ENCODE data around the gene ROR1.
A peak's percentile ranks its signal among the peaks of the same experiment; 100 is the strongest.

The ROR1 gene

DNA sequence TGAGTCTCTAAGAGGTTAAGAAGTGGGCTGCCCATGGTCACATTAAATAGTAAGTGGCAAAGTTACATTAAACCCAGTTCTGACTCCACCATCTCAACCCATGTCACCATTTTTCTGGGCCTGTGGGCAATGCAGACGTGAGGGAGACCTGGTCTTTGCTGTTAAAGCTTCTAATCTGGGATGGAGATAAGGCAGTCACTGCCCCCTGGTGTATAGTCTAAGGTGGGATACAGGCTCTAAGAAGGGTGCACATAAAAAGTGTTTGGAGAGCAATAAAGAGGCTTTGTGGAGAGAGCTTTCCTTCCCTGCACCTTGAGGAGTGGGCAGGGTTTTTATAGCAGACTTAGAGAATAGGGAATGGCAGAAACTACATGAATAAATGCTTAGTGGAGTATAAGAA is 141.3 kb downstream of the ROR1 start:
- no peak for DNase-seq (ENCODE audit: low read depth, low spot score)
- H3K4me3 ChIP-seq (ENCODE audit: low read depth, low read length): no peak overlapping the region
- CTCF ChIA-PET: interaction anchor here (0.8 to 3.7 kb wide), 15 partner anchors 10 to 305 kb away, joined by 3 to 23 read pairs (median 5); partner anchors contain the start of gene ROR1
- POLR2A ChIA-PET: no interaction called here
- TF ChIP-seq CTCF (IDR thresholded peaks at IDR 0.05; ENCODE audit: insufficient read depth, low read length, missing control alignments): peak; percentile 35

- ChIA-PET POLR2A (no interaction called here), CTCF (interaction anchor here (1.0 to 3.7 kb wide), 3 partner anchors 139 to 242 kb away, joined by 3 to 21 read pairs (median 4); partner anchors contain the start of gene ROR1)
- no peak for DNase-seq (ENCODE audit: low read depth, low spot score)
- no peak overlapping the region for H3K4me3 ChIP-seq (ENCODE audit: low read depth, low read length)
- TF ChIP-seq CTCF (IDR thresholded peaks at IDR 0.05; ENCODE audit: insufficient read depth, low read length, missing control alignments): no peak
Measured at GRCh38 chr1:63916485-63917360, 142.9 kb downstream of the ROR1 start.

DNA sequence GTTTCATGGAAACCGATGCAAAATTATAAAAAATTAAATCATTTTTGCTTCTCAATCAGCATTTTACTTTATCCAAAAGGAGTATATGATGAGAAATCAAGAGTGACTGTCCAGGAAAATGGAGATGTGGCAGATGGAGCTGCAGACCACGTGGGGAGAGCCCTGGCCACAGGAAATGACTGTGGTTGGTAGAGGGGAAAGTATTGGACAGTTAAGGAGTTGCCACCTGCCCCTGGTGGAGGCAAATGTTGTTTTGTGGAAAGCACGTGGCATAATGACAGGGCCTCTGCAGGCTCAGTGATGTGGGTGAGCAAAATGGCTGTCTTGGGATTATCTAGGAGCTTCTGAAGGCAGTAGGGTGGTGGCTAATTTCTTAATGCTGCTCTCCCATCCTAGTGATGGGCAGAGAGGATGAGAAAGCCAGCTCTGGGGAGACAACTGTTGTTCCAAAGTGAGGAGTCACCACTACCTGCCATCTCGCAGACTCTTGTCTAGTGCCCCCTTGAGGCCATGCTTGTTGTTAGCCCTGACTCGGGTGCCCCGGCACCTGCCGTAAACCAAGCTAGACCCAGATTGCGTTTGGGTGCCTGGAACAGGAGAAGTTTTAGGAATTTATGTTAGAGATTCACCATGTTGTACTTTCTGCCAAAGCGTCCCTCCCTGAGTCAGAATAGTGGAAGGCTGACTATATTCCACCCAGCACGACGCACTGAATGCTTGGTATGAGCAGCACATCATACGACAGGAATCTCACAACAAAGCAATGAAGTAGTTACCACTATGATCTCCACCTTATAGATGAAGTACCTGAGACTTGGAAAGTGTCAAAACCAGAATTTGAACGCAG is 144.0 kb downstream of the ROR1 start:
- H3K4me3 ChIP-seq (ENCODE audit: low read depth, low read length): no peak overlapping the region
- POLR2A ChIA-PET: no interaction called here
- CTCF ChIA-PET: interaction anchor here (1.1 to 6.6 kb wide), 7 partner anchors 11 to 326 kb away, joined by 3 to 74 read pairs (median 4); no protein-coding TSS in a partner anchor
- no peak for DNase-seq (ENCODE audit: low read depth, low spot score)
- no peak for TF ChIP-seq CTCF (IDR thresholded peaks at IDR 0.05; ENCODE audit: insufficient read depth, low read length, missing control alignments)

GRCh38 chr1:63918418-63918945 is 144.7 kb downstream of the ROR1 start:
- TF ChIP-seq CTCF (IDR thresholded peaks at IDR 0.05; ENCODE audit: insufficient read depth, low read length, missing control alignments): no peak
- ChIA-PET POLR2A (no interaction called here), CTCF (interaction anchor here (0.7 to 6.6 kb wide), 10 partner anchors 11 to 325 kb away, joined by 3 to 74 read pairs (median 4); no protein-coding TSS in a partner anchor)
- no peak for DNase-seq (ENCODE audit: low read depth, low spot score)
- no peak overlapping the region for H3K4me3 ChIP-seq (ENCODE audit: low read depth, low read length)

DNA sequence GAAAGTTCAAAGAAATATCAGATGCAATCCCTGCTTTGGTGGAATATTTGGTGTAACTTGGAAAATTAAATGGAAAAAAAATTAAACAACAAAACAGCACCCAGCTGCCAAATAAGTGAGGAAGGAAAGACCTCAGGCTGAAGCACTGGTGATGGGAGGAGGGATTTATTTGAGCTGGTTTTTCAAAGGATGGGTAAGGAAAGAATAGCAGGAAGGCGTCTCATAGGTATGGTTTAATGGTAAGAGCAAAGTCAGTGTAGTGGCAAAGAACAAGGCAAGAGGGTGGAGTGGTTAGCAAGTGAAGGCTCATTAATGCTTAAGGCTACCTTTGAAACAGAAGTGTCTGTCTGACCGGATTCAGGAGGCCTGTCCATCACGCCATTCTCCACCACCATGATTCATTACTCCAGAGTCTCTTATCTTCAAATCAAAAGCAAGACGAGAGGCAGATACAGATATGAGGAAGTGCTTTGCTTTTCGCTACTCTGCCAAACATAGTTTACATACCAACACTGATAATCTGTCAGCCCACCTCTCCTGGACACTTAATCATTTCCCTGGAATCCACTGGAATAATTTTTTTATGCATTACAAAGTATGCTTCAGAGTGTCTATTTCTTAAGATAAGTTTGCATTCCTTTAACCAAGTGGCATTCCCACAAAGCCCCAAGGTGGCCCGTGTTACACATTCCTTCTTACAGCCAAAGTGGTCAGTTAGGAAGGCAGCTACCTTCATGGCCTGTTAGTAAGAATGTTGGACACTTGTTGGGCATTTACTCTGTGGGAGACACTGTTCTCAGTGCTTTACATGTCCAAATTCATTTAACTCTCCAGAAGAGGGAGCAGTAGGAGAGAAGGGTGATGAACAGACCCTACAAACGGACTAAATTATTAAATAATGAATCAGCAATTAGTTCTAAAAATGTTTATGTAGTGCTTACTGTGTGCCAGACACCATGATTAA is 146.6 kb downstream of the ROR1 start:
- TF ChIP-seq CTCF (IDR thresholded peaks at IDR 0.05; ENCODE audit: insufficient read depth, low read length, missing control alignments): peak; percentile 27
- ChIA-PET POLR2A (interaction anchor here (0.6 to 2.0 kb wide), 4 partner anchors 64 to 246 kb away, joined by 3 to 5 read pairs (median 3); no protein-coding TSS in a partner anchor), CTCF (interaction anchor here (0.6 to 6.6 kb wide), 27 partner anchors 9 to 328 kb away, joined by 3 to 74 read pairs (median 3); no protein-coding TSS in a partner anchor)
- DNase-seq (ENCODE audit: low read depth, low spot score): peak; percentile 94
- H3K4me3 ChIP-seq (ENCODE audit: low read depth, low read length): no peak overlapping the region

Data from AG04449 (cell line).